HG03108 (cell line): ENCODE results near the gene CIZ1.
"Not testable (repeated sequence)": the region's sequence is repeated elsewhere in the genome, so short reads cannot be mapped to it uniquely, and the experiment has no call there.

Experiments
- ATAC-seq: cut with Tn5 transposase; IDR thresholded peaks from one replicate; pipeline ENCODE4 v1.9.1; 2021; ENCODE audit warnings: moderate library complexity; ENCODE audit not compliant: unreplicated experiment

Gene CIZ1

DNA sequence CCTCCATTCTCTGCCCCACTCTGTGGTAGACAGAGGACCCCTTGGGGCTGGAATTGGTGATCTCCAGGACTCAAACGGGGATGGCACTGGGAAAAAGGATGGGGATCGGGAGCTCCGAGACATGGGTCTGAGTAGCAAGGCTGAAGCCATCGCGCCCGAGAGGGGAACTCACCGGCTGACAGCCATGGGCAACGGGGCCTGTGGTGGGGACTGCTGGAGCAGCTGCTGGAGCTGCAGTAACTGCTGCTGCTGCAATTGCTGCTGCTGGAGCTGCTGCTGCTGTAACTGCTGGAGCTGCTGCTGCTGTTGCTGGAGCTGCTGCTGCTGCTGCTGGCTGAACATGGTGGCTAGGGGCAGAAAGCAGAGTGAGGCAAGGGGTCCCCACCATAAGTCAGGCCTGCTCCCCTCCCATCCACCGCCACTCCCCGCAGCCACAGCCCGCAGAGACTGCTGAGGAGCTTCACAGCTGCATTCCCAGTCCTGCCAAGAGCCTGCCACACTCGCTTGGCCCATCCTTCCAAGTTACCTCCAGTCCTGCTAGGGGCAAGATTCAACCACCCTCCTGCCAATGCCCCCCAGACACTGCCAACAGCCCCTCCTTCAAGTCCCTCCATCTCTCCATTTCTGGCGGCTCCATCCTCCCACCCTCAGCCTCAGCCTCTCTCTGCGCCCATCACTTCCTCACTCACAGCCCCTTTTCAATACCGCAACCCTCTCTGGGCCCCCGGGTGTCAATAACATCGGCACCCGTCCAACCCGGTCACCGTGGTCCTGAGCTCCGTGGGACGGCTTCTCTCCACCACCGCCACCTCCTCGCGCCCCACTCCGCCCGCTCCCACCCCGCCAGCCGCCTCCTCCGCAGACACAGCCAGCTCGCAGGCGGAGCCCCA lies 611 bp downstream of the CIZ1 start:
- ATAC-seq: peak; percentile 13

DNA sequence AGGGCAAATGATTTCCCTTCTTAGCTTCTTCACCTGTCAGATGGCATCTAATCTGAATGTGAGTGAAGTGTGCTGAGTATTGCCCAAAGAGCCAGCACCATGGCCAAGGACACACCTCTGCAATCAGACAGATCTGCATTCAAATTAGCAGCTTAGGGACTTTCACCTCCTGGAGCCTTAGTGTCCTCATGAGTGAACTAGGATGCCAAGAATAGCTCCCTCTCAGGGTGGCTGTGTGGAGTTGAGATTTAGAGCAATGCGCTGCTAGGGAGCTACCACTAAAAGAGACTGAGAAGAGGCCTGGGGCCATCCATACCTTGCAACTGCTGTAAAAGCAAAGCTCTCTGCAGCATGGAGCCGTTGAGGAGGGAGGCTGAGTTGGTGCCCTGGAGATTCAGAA lies 1.4 kb downstream of the CIZ1 start:
- no peak for ATAC-seq

GRCh38 chr9:128188209-128188608 lies 3.2 kb downstream of the CIZ1 start:
- no peak for ATAC-seq

GRCh38 chr9:128187361-128187760 lies 4.0 kb downstream of the CIZ1 start:
- no peak for ATAC-seq

DNA sequence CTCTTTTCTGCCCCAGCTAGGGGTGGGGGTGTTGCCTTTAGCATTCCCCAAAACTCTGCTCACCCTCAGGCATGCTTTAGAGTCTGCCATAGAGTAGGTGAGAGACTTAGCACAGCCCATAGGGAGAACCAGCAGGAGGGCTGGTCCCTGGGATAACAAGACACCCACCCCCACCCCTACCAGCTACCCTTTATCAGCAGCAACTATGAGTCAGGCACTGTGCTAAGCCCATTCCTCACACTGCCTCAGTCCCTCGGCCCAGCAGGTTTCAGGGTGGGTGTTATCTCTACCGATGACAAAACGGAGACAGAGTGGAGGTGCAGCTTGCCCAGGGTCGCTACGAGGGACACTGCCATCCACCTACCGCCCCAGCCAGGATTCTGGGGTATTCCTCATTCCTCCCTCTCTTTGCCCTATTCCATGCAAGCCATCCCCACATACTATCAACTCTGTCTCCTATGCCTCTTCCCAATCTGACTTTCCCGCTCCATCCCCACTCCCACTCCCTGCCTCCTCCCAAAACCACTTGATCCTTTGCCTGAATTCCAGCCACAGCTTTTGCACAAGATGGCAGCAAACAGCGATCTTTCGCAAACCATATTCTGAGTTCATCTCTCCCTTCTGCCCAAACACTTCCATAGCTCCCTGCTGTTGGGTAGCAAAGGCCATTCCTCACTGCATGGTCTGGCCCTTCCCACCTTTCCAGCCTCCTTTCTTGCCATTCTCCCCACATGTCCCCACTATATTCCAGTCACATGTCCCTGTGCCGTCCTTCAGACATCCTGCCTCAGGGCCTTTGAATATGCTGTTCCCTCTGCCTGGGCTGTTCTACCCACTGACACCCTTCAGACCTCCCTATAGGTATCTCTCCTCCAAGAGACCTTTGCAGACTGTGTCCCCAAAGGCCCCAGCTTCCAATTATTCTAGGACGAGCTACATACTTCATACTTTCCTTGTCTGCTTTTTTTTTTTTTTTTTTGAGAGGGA lies 5.1 kb downstream of the CIZ1 start:
- ATAC-seq: no peak

- ATAC-seq: no peak
Measured at GRCh38 chr9:128182893-128183588, 8.3 kb downstream of the CIZ1 start.

- not testable (repeated sequence) for ATAC-seq
Measured at GRCh38 chr9:128181480-128181879, 9.9 kb downstream of the CIZ1 start.

DNA sequence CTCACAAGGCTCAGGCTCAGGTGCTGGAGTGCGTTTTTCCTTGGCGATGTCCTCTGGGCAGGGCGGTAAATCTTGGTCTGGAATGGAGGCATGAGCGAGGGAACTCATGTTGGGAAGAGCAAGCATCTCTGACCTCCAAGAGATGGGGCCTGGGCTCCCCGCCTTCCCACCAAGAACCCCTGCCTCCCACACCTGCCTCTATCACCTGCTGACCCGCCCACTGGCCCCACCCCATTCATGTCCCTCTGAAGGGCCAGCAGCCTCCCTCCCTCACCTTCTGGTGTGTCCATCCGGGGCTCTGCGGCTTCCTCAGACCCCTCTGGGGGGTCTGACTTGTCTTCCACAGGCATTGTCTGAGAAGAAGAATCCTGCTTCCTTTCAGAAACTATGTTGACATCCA lies 10.9 kb downstream of the CIZ1 start:
- ATAC-seq: no peak

DNA sequence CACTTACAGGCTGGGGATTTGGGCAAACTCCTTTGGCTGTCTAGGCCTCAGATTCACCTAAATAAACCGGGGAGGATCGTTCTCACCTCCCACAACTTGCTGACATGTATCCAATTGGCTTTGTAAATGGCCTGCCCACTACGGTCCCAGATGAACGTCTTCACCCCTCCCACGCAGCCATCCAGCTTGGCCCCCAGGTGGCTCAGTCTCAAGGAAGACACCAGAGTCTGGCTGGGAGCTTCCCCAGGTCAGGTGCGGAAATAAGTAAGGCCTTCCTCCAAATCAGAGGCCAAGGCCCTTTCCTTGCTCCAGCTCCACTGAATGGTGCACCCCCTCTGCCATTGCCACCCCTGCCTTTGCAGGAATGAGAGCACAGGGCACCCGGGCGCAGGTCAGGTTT lies 11.4 kb downstream of the CIZ1 start:
- no peak for ATAC-seq

GRCh38 chr9:128178806-128179431 lies 12.5 kb downstream of the CIZ1 start:
- ATAC-seq: no peak

- ATAC-seq: no peak
Measured at GRCh38 chr9:128175726-128176125, 15.6 kb downstream of the CIZ1 start.

DNA sequence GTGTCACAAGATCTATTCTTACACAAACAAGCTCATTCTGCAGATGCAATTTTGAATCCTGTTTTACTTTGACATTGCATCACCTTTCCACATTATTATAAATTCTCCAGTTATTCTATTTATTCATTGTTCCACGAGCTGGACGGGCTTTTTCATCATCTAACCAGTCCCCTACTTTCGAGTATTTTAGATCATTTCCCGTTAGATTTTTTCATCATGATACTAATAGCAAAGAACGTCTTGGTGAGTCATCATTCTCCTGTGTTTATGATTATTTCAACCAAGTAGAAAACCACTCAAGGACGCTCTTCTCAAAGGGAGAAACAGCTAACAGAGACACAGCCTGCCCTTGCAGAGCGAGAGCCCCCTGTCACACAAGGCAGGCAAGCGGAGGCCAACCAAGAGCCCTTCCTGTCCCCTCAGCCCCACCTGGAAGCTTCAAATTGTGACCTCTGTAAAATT lies 16.2 kb downstream of the CIZ1 start:
- ATAC-seq: no peak

DNA sequence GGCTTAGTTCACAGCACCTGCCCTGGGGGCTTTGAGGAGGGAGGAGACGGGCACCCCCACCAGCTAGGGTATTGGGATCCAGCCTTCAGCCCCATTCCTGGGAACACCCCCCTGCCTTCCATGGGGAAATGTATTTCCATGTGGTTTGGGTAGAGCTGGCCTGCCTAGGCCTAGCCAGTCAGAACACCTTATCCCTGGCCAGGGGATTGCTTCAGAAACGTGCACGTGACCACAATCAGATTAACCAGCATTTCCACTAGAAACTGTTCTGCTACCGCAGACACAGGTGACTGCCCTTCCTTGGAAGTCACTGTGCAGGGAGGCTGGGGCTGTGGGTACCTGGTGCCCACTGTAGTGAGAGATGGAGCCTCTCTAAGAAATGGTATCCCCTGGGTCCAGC lies 17.3 kb downstream of the CIZ1 start:
- no peak for ATAC-seq

DNA sequence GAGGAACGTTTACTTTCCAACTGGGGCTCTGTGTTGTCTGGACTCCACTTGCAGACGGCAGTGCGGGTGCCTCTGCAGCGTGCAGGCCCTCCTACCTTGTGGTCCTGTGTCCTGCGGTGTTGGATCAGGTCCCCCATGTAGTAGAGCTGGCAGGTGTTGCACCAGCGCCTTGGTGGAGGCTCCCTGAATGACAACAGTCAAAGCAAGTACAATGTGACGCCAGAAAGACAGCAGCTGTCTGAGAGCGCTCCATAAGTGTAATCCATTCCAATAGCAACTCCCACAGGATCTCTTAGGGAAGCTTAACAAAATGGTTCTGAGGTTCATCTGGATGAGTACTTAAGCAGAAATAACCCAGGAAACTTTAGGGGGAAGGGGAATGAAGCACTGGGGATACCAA lies 21.4 kb downstream of the CIZ1 start:
- no peak for ATAC-seq

GRCh38 chr9:128169492-128169891 lies 21.9 kb downstream of the CIZ1 start:
- no peak for ATAC-seq

DNA sequence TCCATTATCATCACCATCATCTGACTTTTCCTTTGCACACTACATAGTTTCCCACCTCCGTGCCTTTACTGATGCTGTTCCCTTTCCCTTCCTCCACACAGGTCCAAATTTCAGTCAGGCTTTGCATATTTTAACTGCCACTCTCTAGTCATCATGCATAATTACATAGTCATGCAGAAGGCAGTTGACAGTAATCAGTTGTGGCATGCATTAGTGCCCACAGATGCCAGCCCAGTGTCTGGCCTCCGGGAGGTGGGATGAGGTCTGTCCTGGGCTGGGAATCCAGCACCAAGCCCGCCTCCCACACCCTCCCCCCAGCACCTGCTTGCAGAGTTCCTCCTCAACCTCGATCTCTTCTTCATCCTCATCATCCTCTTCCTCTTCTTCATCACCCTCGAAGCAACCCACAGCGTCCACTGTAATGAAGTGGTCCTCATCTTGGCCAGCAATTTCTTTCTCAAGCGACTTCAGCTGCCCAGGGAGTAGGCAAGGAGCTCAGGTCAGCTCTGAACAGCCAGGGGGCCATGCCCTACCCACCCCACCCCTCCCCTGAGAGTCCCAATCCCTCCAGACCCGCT lies 22.6 kb downstream of the CIZ1 start:
- no peak for ATAC-seq

DNA sequence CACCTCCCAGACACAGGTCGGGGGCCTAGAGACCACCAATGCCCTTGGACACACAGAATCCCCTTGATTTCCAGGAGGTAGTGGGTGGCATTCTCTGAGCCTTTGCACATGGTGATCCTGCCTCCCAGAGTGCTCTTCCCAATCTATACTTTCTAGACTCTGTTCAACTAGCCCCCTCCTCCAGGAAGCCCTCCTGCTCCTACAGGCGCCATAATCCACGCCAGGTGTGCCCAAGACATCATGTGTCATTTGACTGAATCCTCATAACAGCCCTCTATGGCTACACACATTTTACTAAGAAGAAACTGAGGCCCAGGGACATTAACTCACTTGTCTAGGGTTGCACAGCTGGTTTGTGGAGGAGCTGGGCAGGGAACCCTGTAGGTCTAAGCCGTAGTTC lies 24.2 kb downstream of the CIZ1 start:
- ATAC-seq: no peak

DNA sequence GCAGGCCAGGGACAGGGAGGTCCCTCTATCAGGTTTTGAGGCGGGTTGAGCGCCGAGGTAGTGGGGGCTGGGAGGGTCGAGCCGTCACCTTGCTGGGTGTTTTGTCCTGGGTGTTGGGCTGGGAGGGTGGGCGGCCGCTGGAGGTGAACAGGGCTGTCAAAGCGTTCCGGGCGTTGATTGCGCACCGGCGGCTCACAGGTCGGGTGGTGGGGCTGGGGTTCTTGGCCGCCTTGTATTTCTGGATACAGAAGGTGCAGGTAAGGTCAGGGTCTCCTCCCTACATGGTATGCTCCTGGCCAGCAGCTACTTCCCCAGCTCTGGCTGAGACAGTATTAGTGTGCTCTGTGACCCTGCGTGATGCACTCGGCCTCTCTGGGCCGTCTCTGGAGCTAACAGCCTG lies 25.2 kb downstream of the CIZ1 start:
- ATAC-seq: no peak

DNA sequence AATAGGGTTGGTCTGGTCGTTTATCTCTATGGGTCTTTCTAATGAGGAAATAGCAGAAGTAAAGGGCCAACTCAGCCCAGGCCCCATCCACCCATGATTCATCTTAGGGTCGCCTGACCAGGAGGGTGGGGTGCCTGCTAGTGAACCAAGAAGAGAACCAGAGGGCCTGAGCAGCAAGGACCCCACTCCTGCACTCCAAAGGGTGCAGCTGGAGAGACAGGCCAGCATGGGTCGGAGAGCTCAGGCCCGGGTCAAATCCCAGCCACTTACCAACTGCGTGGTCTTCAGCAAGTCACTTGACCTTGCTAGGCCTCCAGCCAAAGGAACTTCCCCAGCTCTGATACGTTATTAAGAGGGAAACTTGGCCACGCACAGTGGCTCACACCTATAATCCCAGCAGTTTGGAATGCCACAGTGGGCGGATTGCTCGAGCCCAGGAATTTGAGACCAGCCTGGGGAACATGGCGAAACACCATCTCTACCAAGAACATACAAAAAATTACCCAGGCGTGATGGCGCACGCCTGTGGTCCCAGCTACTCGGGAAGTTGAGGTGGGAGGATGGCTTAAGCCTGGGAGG lies 27.0 kb downstream of the CIZ1 start:
- no peak for ATAC-seq
